ENCODE data around the gene CEND1. TPM values are rescaled to one million over a fixed set of nuclear protein-coding genes. Genes with fewer than 3 reads are reported as not detected.

CEND1 gene
- total RNA-seq, 1 experiment from 2014 or later, result not detected

DNA sequence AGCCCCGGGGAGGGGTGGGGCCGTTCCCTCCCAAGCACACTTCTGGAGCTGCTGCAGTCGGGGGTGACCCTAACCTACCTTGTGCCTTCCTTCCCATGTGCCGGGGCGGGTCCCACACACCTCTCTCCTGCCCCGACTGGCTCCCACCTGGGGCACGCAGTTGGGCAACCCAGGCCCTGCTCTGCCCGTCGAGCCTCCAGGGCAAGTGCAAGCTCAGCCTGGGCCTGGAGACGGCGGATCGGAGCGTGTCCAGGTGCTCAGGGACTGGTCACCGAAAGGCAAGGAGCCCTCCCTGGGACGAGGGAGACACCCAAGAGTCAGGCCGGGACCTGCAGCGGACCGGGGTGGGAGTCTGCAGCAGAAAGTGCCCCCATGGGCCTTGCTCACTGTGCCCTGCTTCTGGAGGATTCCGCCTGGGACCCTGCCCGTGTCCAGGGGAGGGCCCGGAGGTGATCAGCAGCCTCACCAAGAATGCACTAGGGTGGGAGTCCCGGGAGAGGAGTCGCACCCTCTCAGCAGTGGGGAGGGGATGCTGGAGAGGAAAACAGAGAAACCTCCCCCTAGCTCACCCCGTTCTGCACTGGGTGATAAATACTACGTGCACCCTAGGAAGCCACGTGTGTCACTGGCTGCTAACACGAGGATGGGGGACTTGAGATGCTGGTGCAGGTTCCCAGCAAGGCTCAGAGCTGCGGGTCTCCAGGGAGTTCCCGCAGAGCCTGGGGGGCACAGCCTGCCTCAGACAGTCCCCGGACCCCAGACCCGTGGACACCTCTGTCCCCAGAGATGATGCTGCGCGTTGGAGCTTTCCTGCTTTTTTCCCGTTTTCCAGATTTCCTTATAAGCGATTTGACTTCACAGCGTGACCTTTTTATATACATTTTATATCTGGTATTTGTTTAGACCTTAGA, 7.4 kb downstream of the CEND1 start:
- no peaks in the 10 kb centered on the region for H3K36me3 ChIP-seq (ENCODE audit: low read depth)
- no peak overlapping the region for H3K27ac ChIP-seq
- no peak overlapping the region for H3K4me2 ChIP-seq
- ChIA-PET CTCF (no interaction called here), POLR2A (ENCODE audit: unreplicated experiment) (interaction anchor here (0.7 kb wide), 1 partner anchor 8 kb away, joined by 16 read pairs; no protein-coding TSS in a partner anchor)
- H3K9me3 ChIP-seq (ENCODE audit: insufficient read depth, low read depth), result no peaks in the 10 kb centered on the region
- no peaks in the 10 kb centered on the region for H3K27me3 ChIP-seq (ENCODE audit: insufficient read depth, low read depth)
- TF ChIP-seq EZH2 (IDR thresholded peaks at IDR 0.05; ENCODE audit: low read depth), result no peak
- TF ChIP-seq, protein P1, sequence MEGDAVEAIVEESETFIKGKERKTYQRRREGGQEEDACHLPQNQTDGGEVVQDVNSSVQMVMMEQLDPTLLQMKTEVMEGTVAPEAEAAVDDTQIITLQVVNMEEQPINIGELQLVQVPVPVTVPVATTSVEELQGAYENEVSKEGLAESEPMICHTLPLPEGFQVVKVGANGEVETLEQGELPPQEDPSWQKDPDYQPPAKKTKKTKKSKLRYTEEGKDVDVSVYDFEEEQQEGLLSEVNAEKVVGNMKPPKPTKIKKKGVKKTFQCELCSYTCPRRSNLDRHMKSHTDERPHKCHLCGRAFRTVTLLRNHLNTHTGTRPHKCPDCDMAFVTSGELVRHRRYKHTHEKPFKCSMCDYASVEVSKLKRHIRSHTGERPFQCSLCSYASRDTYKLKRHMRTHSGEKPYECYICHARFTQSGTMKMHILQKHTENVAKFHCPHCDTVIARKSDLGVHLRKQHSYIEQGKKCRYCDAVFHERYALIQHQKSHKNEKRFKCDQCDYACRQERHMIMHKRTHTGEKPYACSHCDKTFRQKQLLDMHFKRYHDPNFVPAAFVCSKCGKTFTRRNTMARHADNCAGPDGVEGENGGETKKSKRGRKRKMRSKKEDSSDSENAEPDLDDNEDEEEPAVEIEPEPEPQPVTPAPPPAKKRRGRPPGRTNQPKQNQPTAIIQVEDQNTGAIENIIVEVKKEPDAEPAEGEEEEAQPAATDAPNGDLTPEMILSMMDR (conservative IDR thresholded peaks at IDR 0.05), result no peak
- H4K20me1 ChIP-seq (ENCODE audit: insufficient read depth), result no peaks in the 10 kb centered on the region
- no peak for DNase-seq
- H2AFZ ChIP-seq, result no peak overlapping the region
- H3K4me1 ChIP-seq (replicated peaks; ENCODE audit: insufficient read depth), result no peaks in the 10 kb centered on the region
- no peaks in the 10 kb centered on the region for H3F3A ChIP-seq (ENCODE audit: insufficient read depth, low read depth)
- H3K79me2 ChIP-seq (ENCODE audit: low read depth), result peaks cover 9% of the 10 kb centered on the region; the same call in 1 of the 2 replicates
- H3K9me2 ChIP-seq (ENCODE audit: insufficient read depth), result no peaks in the 10 kb centered on the region
- intact Hi-C loops (cut with micrococcal nuclease; ENCODE audit: unreplicated experiment), result no loop called here
- H3K4me3 ChIP-seq, result no peak overlapping the region
- BruUV-seq (replicated peaks), result no TSS peak

DNA sequence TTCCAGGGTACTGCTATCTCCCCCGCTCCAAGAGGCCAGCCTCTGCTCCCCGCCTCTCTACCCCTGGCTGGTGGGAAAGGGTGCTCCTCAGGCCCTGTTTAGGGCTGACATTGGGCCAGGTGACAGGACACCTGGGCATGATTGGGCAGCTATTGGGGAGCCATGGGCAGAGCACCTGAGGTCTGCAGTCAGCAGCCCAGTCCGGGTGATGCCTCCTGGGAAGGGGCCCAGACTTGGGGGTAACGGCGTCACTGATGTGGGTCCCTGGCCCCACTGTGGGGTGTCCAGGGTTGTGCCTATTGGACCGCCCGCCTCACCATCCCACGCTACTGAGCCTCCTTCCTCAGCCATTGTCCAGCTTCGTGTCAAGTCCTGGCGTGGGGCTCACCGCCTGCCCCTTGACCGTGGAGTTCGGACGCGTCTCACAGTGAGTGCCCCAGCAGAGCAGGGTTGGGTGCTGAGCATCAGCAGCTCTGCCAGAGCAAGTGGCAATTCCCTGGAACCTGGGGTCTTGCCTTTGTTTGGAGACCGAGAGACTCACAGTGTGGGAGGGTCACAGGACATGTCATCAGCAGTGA, 9.8 kb downstream of the CEND1 start:
- intact Hi-C loops (cut with micrococcal nuclease; ENCODE audit: unreplicated experiment), result no loop called here
- H3K9me3 ChIP-seq (ENCODE audit: insufficient read depth, low read depth), result no peaks in the 10 kb centered on the region
- H4K20me1 ChIP-seq (ENCODE audit: insufficient read depth), result peaks cover under 1% of the 10 kb centered on the region; the same call in 1 of the 2 replicates
- no peak overlapping the region for H3K4me2 ChIP-seq
- H3K4me3 ChIP-seq, result no peak overlapping the region
- TF ChIP-seq EZH2 (IDR thresholded peaks at IDR 0.05; ENCODE audit: low read depth), result no peak
- TF ChIP-seq, protein P1 (conservative IDR thresholded peaks at IDR 0.05), result no peak
- CTCF ChIA-PET, result no interaction called here
- no TSS peak for BruUV-seq (replicated peaks)
- H2AFZ ChIP-seq, result no peak overlapping the region
- H3F3A ChIP-seq (ENCODE audit: insufficient read depth, low read depth), result no peaks in the 10 kb centered on the region; the same call in 1 of the 2 replicates
- no peaks in the 10 kb centered on the region for H3K27me3 ChIP-seq (ENCODE audit: insufficient read depth, low read depth)
- peaks cover 28% of the 10 kb centered on the region for H3K79me2 ChIP-seq (ENCODE audit: low read depth)
- H3K27ac ChIP-seq, result no peak overlapping the region
- H3K36me3 ChIP-seq (ENCODE audit: low read depth), result no peaks in the 10 kb centered on the region
- POLR2A ChIA-PET (ENCODE audit: unreplicated experiment), result no interaction called here
- H3K9me2 ChIP-seq (ENCODE audit: insufficient read depth), result no peaks in the 10 kb centered on the region
- H3K4me1 ChIP-seq (replicated peaks; ENCODE audit: insufficient read depth), result peaks cover 7% of the 10 kb centered on the region
- no peak for DNase-seq

DNA sequence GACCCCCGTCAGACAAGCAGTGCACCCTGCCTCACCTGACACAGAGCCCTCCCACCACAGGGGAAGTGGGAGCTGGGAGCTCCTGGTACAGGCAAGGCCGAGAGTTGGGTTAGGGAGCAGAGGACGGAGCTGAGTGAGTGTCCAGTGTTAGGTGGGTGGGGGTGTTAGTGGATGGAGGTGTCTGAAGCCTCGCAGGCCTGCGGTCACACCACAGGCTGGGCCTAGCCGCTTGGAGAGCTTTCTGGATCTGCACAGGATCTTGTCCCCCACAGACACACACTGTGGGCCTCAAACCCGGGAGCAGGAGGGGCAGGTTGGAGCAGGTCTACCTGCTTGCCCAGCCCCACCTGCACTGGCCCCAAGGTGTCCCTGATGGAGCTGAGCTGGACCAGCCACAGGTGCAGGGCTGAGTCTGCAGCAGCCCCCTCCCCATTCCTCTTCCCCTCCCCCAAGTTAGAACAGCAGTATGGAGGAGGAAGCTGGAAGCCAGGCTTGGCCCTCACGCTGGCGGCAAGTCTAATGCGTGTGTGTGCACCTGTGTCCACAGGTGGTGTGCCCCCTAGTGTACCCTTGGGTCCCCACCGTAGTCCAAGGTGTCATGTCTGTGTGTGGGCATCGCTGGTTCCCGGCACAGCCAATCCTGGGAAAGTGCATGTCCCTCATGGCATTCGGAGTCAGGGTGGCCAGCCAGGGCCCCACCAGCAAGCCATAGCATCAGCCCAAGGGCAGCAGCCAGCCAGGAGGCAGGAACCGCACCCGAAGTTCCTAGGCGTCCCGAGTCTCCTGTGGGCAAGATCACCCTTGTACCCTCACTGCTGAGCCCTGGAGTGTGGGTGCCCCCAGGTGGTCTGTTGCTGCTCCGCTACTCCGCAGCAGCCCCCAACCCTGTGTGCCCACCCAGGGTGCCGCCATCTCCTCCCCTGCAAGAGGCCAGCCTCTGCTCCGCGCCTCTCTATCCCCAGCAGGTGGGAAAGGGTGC, 10.6 kb downstream of the CEND1 start:
- H3K27me3 ChIP-seq (ENCODE audit: insufficient read depth, low read depth), result no peaks in the 10 kb centered on the region
- no peaks in the 10 kb centered on the region; the same call in 1 of the 2 replicates for H3F3A ChIP-seq (ENCODE audit: insufficient read depth, low read depth)
- CTCF ChIA-PET, result no interaction called here
- BruUV-seq (replicated peaks), result no TSS peak
- peaks cover 36% of the 10 kb centered on the region for H3K79me2 ChIP-seq (ENCODE audit: low read depth)
- DNase-seq, result no peak
- TF ChIP-seq EZH2 (IDR thresholded peaks at IDR 0.05; ENCODE audit: low read depth), result no peak
- TF ChIP-seq, protein P1 (conservative IDR thresholded peaks at IDR 0.05), result no peak
- H3K9me3 ChIP-seq (ENCODE audit: insufficient read depth, low read depth), result no peaks in the 10 kb centered on the region
- H3K9me2 ChIP-seq (ENCODE audit: insufficient read depth), result no peaks in the 10 kb centered on the region
- H3K4me1 ChIP-seq (replicated peaks; ENCODE audit: insufficient read depth), result peaks cover 13% of the 10 kb centered on the region
- POLR2A ChIA-PET (ENCODE audit: unreplicated experiment), result no interaction called here
- no peak overlapping the region for H3K4me2 ChIP-seq
- H3K36me3 ChIP-seq (ENCODE audit: low read depth), result no peaks in the 10 kb centered on the region
- no peak overlapping the region for H3K4me3 ChIP-seq
- H2AFZ ChIP-seq, result no peak overlapping the region
- H4K20me1 ChIP-seq (ENCODE audit: insufficient read depth), result peaks cover 9% of the 10 kb centered on the region; the same call in 1 of the 2 replicates
- no peak overlapping the region for H3K27ac ChIP-seq
- intact Hi-C loops (cut with micrococcal nuclease; ENCODE audit: unreplicated experiment), result no loop called here

Data from PC-9 (cell line).